Mesenchymal stem cell (in vitro differentiated cells and primary cell): Measurements from ENCODE around the gene CELF2.

Experiments used
- DNase-seq: peaks from one replicate; pipeline ENCODE4 v3.0.0-alpha.2; 2013
- H2AFZ ChIP-seq: one replicate; pipeline ENCODE4 v1.6.1; 2013; ENCODE audit warnings: low read depth, mild to moderate bottlenecking, control low read depth, inconsistent platforms, low read length, moderate library complexity
- H2AK5ac ChIP-seq: 2 replicates; pipeline ENCODE4 v1.6.1; 2013; ENCODE audit warnings: low read length, moderate library complexity, mild to moderate bottlenecking, inconsistent platforms; ENCODE audit not compliant: severe bottlenecking
- H2BK120ac ChIP-seq: one replicate; pipeline ENCODE4 v1.6.1; 2013; ENCODE audit warnings: low read depth, mild to moderate bottlenecking, inconsistent platforms, low read length, moderate library complexity
- H2BK12ac ChIP-seq, 2 experiments: one replicate each; pipeline ENCODE4 v1.6.1; 2013; ENCODE audit warnings: inconsistent platforms in 2 of 2, low read length in 2 of 2, mild to moderate bottlenecking in 2 of 2, moderate library complexity in 2 of 2, control low read depth in 1 of 2
- H2BK15ac ChIP-seq: one replicate; pipeline ENCODE4 v1.6.1; 2013; ENCODE audit warnings: mild to moderate bottlenecking, low read depth, inconsistent platforms; ENCODE audit not compliant: poor library complexity, severe bottlenecking
- H2BK5ac ChIP-seq: 2 replicates; pipeline ENCODE4 v1.6.1; 2013; ENCODE audit warnings: low read depth, mild to moderate bottlenecking, low read length, control low read depth, inconsistent platforms; ENCODE audit not compliant: poor library complexity, severe bottlenecking
- H3K14ac ChIP-seq, 2 experiments: one replicate each; pipeline ENCODE4 v1.6.1; 2013; ENCODE audit warnings: inconsistent platforms in 2 of 2, low read length in 2 of 2, control low read depth in 1 of 2, mild to moderate bottlenecking in 1 of 2, moderate library complexity in 1 of 2
- H3K18ac ChIP-seq, 2 experiments: one replicate each; pipeline ENCODE4 v1.6.1; 2013; ENCODE audit warnings: inconsistent platforms in 2 of 2, low read length in 2 of 2, control low read depth in 1 of 2, low read depth in 1 of 2, mild to moderate bottlenecking in 1 of 2
- H3K23ac ChIP-seq, 2 experiments: one replicate each; pipeline ENCODE4 v1.6.1; 2013; ENCODE audit warnings: inconsistent platforms in 2 of 2, low read length in 2 of 2, mild to moderate bottlenecking in 2 of 2, moderate library complexity in 2 of 2, control low read depth in 1 of 2
- H3K27ac ChIP-seq: 2 replicates; pipeline ENCODE4 v1.5.1; 2013; ENCODE audit warnings: mild to moderate bottlenecking, moderate library complexity, low read length, control low read depth, inconsistent platforms; ENCODE audit not compliant: poor library complexity, severe bottlenecking
- H3K27me3 ChIP-seq, 2 experiments: 2 replicates each; pipeline versions ENCODE4 v1.6.1 to v1.7.0; 2013; ENCODE audit warnings: low read length in 2 of 2, mild to moderate bottlenecking in 2 of 2, moderate library complexity in 2 of 2, control low read depth in 1 of 2, inconsistent platforms in 1 of 2; ENCODE audit not compliant: control insufficient read depth in 1 of 2, insufficient read depth in 1 of 2
- H3K36me3 ChIP-seq, 2 experiments: 2 replicates each; pipeline versions ENCODE4 v1.6.1 to v1.7.0; 2013; ENCODE audit warnings: low read length in 2 of 2, control low read depth in 1 of 2, inconsistent platforms in 1 of 2, low read depth in 1 of 2, mild to moderate bottlenecking in 1 of 2; ENCODE audit not compliant: insufficient read depth in 2 of 2, control insufficient read depth in 1 of 2
- H3K4ac ChIP-seq, 2 experiments: one replicate each; pipeline ENCODE4 v1.6.1; 2013; ENCODE audit warnings: inconsistent platforms in 2 of 2, low read length in 2 of 2, mild to moderate bottlenecking in 2 of 2, moderate library complexity in 2 of 2, control low read depth in 1 of 2, low read depth in 1 of 2
- H3K4me1 ChIP-seq: 2 replicates; pipeline ENCODE4 v1.6.1; 2013; ENCODE audit warnings: low read depth, low read length, control low read depth; ENCODE audit not compliant: control insufficient read depth, insufficient read depth
- H3K4me2 ChIP-seq: 2 replicates; pipeline ENCODE4 v1.6.1; 2013; ENCODE audit warnings: low read length, mild to moderate bottlenecking, inconsistent platforms; ENCODE audit not compliant: poor library complexity, severe bottlenecking
- H3K4me3 ChIP-seq, 2 experiments: 2 replicates each; pipeline versions ENCODE4 v1.5.1 to v1.7.0; 2013; ENCODE audit warnings: low read length in 2 of 2, mild to moderate bottlenecking in 2 of 2, control low read depth in 1 of 2, low read depth in 1 of 2; ENCODE audit not compliant: insufficient read depth in 1 of 2
- H3K79me1 ChIP-seq: replicated peaks from 2 replicates; pipeline ENCODE4 v1.6.1; 2013; ENCODE audit warnings: mild to moderate bottlenecking, control low read depth, low read length, inconsistent platforms; ENCODE audit not compliant: poor library complexity, severe bottlenecking
- H3K9ac ChIP-seq: 2 replicates; pipeline ENCODE4 v1.7.0; 2013; ENCODE audit warnings: mild to moderate bottlenecking, low read length, moderate library complexity
- H3K9me3 ChIP-seq: 2 replicates; pipeline ENCODE4 v1.7.0; 2013; ENCODE audit warnings: mild to moderate bottlenecking, low read length; ENCODE audit not compliant: control insufficient read depth
- H4K8ac ChIP-seq: one replicate; pipeline ENCODE4 v1.6.1; 2013; ENCODE audit warnings: inconsistent platforms, mild to moderate bottlenecking, low read length, moderate library complexity
- H4K91ac ChIP-seq: one replicate; pipeline ENCODE4 v1.6.1; 2013; ENCODE audit warnings: mild to moderate bottlenecking, low read length, inconsistent platforms
- WGBS: methylation state at CpG from one replicate; pipeline ENCODE4 v1.1.7; 2013; ENCODE audit warnings: mixed read lengths; 5-methylcytosine and 5-hydroxymethylcytosine counted together

The CELF2 gene

GRCh38 chr10:11023009-11023953, 5.6 kb downstream of the CELF2 start:
- H3K4me1 ChIP-seq, result peaks cover 3% of the 10 kb centered on the region
- H2BK15ac ChIP-seq, result no peak overlapping the region
- no peak overlapping the region for H3K23ac ChIP-seq
- H3K9me3 ChIP-seq, result no peaks in the 10 kb centered on the region
- no peak overlapping the region for H3K14ac ChIP-seq
- H3K79me1 ChIP-seq, result peaks cover 7% of the 10 kb centered on the region
- H2AFZ ChIP-seq, result no peak overlapping the region
- no peaks in the 10 kb centered on the region for H3K36me3 ChIP-seq
- H3K18ac ChIP-seq, result no peak overlapping the region
- no peak overlapping the region for H3K9ac ChIP-seq
- no peak for DNase-seq
- H2BK120ac ChIP-seq, result no peak overlapping the region
- H3K4me3 ChIP-seq, result no peak overlapping the region
- H2BK5ac ChIP-seq, result no peak overlapping the region
- no peaks in the 10 kb centered on the region for H3K27me3 ChIP-seq
- no peak overlapping the region for H4K91ac ChIP-seq
- WGBS, result 82% methylated on average over 7 of the region's 10 CpGs
- H2BK12ac ChIP-seq, result no peak overlapping the region
- no peak overlapping the region for H2AK5ac ChIP-seq
- H3K4me2 ChIP-seq, result no peak overlapping the region
- H3K4ac ChIP-seq, result no peak overlapping the region
- H4K8ac ChIP-seq, result no peak overlapping the region
- no peak overlapping the region for H3K27ac ChIP-seq

- Histone ChIP-seq H3K4me3 (no peak overlapping the region), H2BK15ac (no peak overlapping the region), H3K18ac (no peak overlapping the region), H3K9me3 (no peaks in the 10 kb centered on the region), H2AFZ (no peak overlapping the region), H3K9ac (peak overlapping the region; percentile 30), H4K91ac (no peak overlapping the region), H3K4ac (no peak overlapping the region), H3K79me1 (peaks cover 12% of the 10 kb centered on the region), H3K27me3 (no peaks in the 10 kb centered on the region), H3K36me3 (no peaks in the 10 kb centered on the region), H2BK5ac (no peak overlapping the region), H3K27ac (no peak overlapping the region), H3K4me1 (peaks cover 3% of the 10 kb centered on the region), H3K23ac (no peak overlapping the region), H2BK120ac (no peak overlapping the region), H4K8ac (no peak overlapping the region), H2BK12ac (no peak overlapping the region), H2AK5ac (no peak overlapping the region), H3K14ac (no peak overlapping the region), H3K4me2 (no peak overlapping the region)
- peak; percentile 57 for DNase-seq
- 50% methylated on average over 1 of the region's 1 CpG for whole genome bisulfite sequencing
These were observed 6.9 kb downstream of the CELF2 start for GRCh38 chr10:11024596-11024995.

- WGBS, result 96% methylated on average over 6 of the region's 7 CpGs
- DNase-seq, result no peak
- H2BK15ac ChIP-seq, result no peak overlapping the region
- no peak overlapping the region for H3K4ac ChIP-seq
- no peak overlapping the region for H2AFZ ChIP-seq
- no peak overlapping the region for H3K18ac ChIP-seq
- H3K4me1 ChIP-seq, result peaks cover 3% of the 10 kb centered on the region
- H2BK120ac ChIP-seq, result no peak overlapping the region
- H3K79me1 ChIP-seq, result peaks cover 18% of the 10 kb centered on the region
- H4K91ac ChIP-seq, result no peak overlapping the region
- peak overlapping the region; percentile 95 for H3K27ac ChIP-seq
- no peak overlapping the region for H3K9ac ChIP-seq
- H3K14ac ChIP-seq, result no peak overlapping the region
- peak overlapping the region; percentile 83 for H2AK5ac ChIP-seq
- no peak overlapping the region for H4K8ac ChIP-seq
- H2BK12ac ChIP-seq, result no peak overlapping the region
- no peaks in the 10 kb centered on the region for H3K36me3 ChIP-seq
- H3K4me2 ChIP-seq, result no peak overlapping the region
- H3K4me3 ChIP-seq, result no peak overlapping the region
- no peak overlapping the region for H2BK5ac ChIP-seq
- no peak overlapping the region for H3K23ac ChIP-seq
- no peaks in the 10 kb centered on the region for H3K27me3 ChIP-seq
- H3K9me3 ChIP-seq, result no peaks in the 10 kb centered on the region
These were observed 8.3 kb downstream of the CELF2 start for GRCh38 chr10:11025978-11026377.

DNA sequence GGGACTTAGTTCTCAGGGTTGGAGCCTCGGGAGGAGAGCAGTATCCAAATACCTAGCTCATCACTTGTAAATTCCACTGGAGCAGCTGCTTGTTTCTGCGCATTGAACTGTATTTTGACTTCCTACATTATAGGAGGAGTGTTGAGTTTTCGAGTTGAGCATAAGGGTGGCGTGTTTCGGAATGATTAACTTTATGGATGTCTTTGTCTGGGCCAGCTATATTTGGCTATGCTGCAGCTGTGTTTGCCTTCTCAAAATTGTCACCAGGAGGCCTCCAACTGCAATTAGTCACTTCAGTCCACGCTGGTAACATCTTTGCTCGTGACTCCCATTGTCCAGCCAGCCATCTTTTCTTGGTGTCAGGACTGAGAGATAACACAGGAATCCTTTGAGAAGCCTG, 9.1 kb downstream of the CELF2 start:
- no peaks in the 10 kb centered on the region for H3K9me3 ChIP-seq
- H4K8ac ChIP-seq, result no peak overlapping the region
- no peak overlapping the region for H3K4me3 ChIP-seq
- peak overlapping the region; percentile 85 for H2BK5ac ChIP-seq
- H4K91ac ChIP-seq, result no peak overlapping the region
- no peak overlapping the region for H3K4ac ChIP-seq
- DNase-seq, result no peak
- H2BK120ac ChIP-seq, result no peak overlapping the region
- no peak overlapping the region for H2BK12ac ChIP-seq
- H3K9ac ChIP-seq, result no peak overlapping the region
- no peak overlapping the region for H3K23ac ChIP-seq
- H2BK15ac ChIP-seq, result no peak overlapping the region
- H3K4me2 ChIP-seq, result peak overlapping the region; percentile 31
- no peak overlapping the region for H3K18ac ChIP-seq
- no peaks in the 10 kb centered on the region for H3K27me3 ChIP-seq
- H2AK5ac ChIP-seq, result no peak overlapping the region
- H3K36me3 ChIP-seq, result no peaks in the 10 kb centered on the region
- no peak overlapping the region for H2AFZ ChIP-seq
- peaks cover 17% of the 10 kb centered on the region for H3K79me1 ChIP-seq
- peaks cover 3% of the 10 kb centered on the region for H3K4me1 ChIP-seq
- 76% methylated on average over 7 of the region's 7 CpGs for WGBS
- H3K14ac ChIP-seq, result no peak overlapping the region
- H3K27ac ChIP-seq, result peak overlapping the region; percentile 95
